Suprapubic skin (tissue), 4 donors: ENCODE data around the gene ISG20L2. TPM values are rescaled to one million over a fixed set of nuclear protein-coding genes. Genes with fewer than 3 reads are reported as not detected.

Experiments
- DNase-seq, 2 donors: peaks; one replicate each; pipeline ENCODE4 v3.0.0-alpha.2; 2019; ENCODE audit warnings: low spot score in 2 of 2
- H3K27ac ChIP-seq: fragments of 200-600 bp; sonication (generic); one replicate; pipeline ENCODE4 v1.5.1; 2019
- H3K27me3 ChIP-seq: fragments of 200-600 bp; sonication (generic); one replicate; pipeline ENCODE4 v1.5.1; 2019
- H3K36me3 ChIP-seq: fragments of 200-600 bp; sonication (generic); one replicate; pipeline ENCODE4 v1.5.1; 2019
- H3K4me1 ChIP-seq: fragments of 200-600 bp; sonication (generic); one replicate; pipeline ENCODE4 v1.5.1; 2019
- H3K4me3 ChIP-seq: fragments of 200-600 bp; sonication (generic); one replicate; pipeline ENCODE4 v1.5.1; 2019; ENCODE audit warnings: mild to moderate bottlenecking
- H3K9me3 ChIP-seq: fragments of 200-600 bp; sonication (generic); one replicate; pipeline ENCODE4 v1.5.1; 2019
- CTCF ChIP-seq, 2 donors: fragments of 200-600 bp in 1 of 2; fragments of 450-650 bp in 1 of 2; sonication (generic) in 1 of 2; IDR thresholded peaks; one replicate each; pipeline ENCODE4 v1.5.1; 2016 to 2019; ENCODE audit warnings: antibody characterized with exemption in 2 of 2, mild to moderate bottlenecking in 1 of 2, moderate library complexity in 1 of 2
- EP300 ChIP-seq: sonication (generic); formaldehyde crosslinking; IDR thresholded peaks from one replicate; pipeline ENCODE4 v1.6.1; 2017; ENCODE audit warnings: antibody characterized with exemption
- POLR2A ChIP-seq, 2 donors: fragments of 450-650 bp; IDR thresholded peaks; one replicate each; pipeline ENCODE4 v1.6.1; 2017; ENCODE audit warnings: antibody characterized with exemption in 2 of 2, mild to moderate bottlenecking in 2 of 2, moderate library complexity in 2 of 2
- POLR2AphosphoS5 ChIP-seq, 3 donors: sonication (generic); formaldehyde crosslinking; IDR thresholded peaks; one replicate each; pipeline ENCODE4 v1.6.1; 2017; ENCODE audit warnings: antibody characterized with exemption in 3 of 3
- WGBS: methylation state at CpG from one replicate; pipeline ENCODE4 v1.1.5; 2018; 5-methylcytosine and 5-hydroxymethylcytosine counted together
- total RNA-seq, 4 donors: library from RNA; depleted of rRNA; stranded (reverse); fragments of >200 nt; gene quantifications; one replicate each; pipeline ENCODE4 v1.1.0, GENCODE V29; 2016

ISG20L2 gene
- total RNA-seq, 4 donors from 2014 or later = 33.8 to 59.6 (median 38.9) TPM

GRCh38 chr1:156712626-156713025, 15.9 kb downstream of the ISG20L2 start:
- no peak for DNase-seq
- no peaks in the 10 kb centered on the region for H3K36me3 ChIP-seq
- no peaks in the 10 kb centered on the region for H3K9me3 ChIP-seq
- TF ChIP-seq CTCF (IDR thresholded peaks at IDR 0.05) = no peak
- no peak for TF ChIP-seq POLR2AphosphoS5 (IDR thresholded peaks at IDR 0.05)
- TF ChIP-seq POLR2A (IDR thresholded peaks at IDR 0.05) = no peak
- no peak for TF ChIP-seq EP300
- H3K4me1 ChIP-seq = peaks cover 59% of the 10 kb centered on the region
- H3K27me3 ChIP-seq = no peaks in the 10 kb centered on the region
- 19% methylated on average over 3 of the region's 3 CpGs for WGBS
- no peak overlapping the region for H3K4me3 ChIP-seq
- peak overlapping the region; percentile 56 for H3K27ac ChIP-seq

GRCh38 chr1:156711011-156711817, 17.4 kb downstream of the ISG20L2 start:
- H3K27ac ChIP-seq = peak overlapping the region; percentile 30
- 72% methylated on average over 8 of the region's 9 CpGs for WGBS

GRCh38 chr1:156709757-156710489, 18.6 kb downstream of the ISG20L2 start:
- H3K4me3 ChIP-seq = no peak overlapping the region
- TF ChIP-seq POLR2A (IDR thresholded peaks at IDR 0.05) (no peak), CTCF (IDR thresholded peaks at IDR 0.05) (no peak), EP300 (no peak), POLR2AphosphoS5 (IDR thresholded peaks at IDR 0.05) (peak in 1 of 3 donors; percentile 44)
- no peaks in the 10 kb centered on the region for H3K36me3 ChIP-seq
- peak overlapping the region; percentile 73 for H3K27ac ChIP-seq
- H3K9me3 ChIP-seq = no peaks in the 10 kb centered on the region
- WGBS = 16% methylated on average over 11 of the region's 11 CpGs
- H3K4me1 ChIP-seq = peaks cover 83% of the 10 kb centered on the region
- H3K27me3 ChIP-seq = no peaks in the 10 kb centered on the region
- peak; percentile 83 to 88 for DNase-seq

More at GRCh38 chr1:156711011-156711817, 17.4 kb downstream of the ISG20L2 start:
- DNase-seq = no peak
- no peak for TF ChIP-seq POLR2AphosphoS5 (IDR thresholded peaks at IDR 0.05)
- TF ChIP-seq EP300 = no peak
- TF ChIP-seq CTCF (IDR thresholded peaks at IDR 0.05) = no peak
- TF ChIP-seq POLR2A (IDR thresholded peaks at IDR 0.05) = no peak
- H3K27me3 ChIP-seq = no peaks in the 10 kb centered on the region
- H3K4me1 ChIP-seq = peaks cover 70% of the 10 kb centered on the region
- no peaks in the 10 kb centered on the region for H3K36me3 ChIP-seq
- no peaks in the 10 kb centered on the region for H3K9me3 ChIP-seq
- H3K4me3 ChIP-seq = no peak overlapping the region

- Histone ChIP-seq H3K27me3 (peaks cover 3% of the 10 kb centered on the region), H3K4me1 (peaks cover 92% of the 10 kb centered on the region), H3K9me3 (no peaks in the 10 kb centered on the region), H3K4me3 (no peak overlapping the region), H3K27ac (peak overlapping the region; percentile 73), H3K36me3 (no peaks in the 10 kb centered on the region)
- 57% methylated on average over 4 of the region's 4 CpGs for WGBS
- TF ChIP-seq CTCF (IDR thresholded peaks at IDR 0.05) (no peak), EP300 (no peak), POLR2AphosphoS5 (IDR thresholded peaks at IDR 0.05) (no peak), POLR2A (IDR thresholded peaks at IDR 0.05) (no peak)
- DNase-seq = no peak
These were observed 19.5 kb downstream of the ISG20L2 start for GRCh38 chr1:156709031-156709430.

- Histone ChIP-seq H3K27ac (peak overlapping the region; percentile 73), H3K4me1 (peaks cover 99% of the 10 kb centered on the region)
These were observed 20.3 kb downstream of the ISG20L2 start for GRCh38 chr1:156708218-156708661.

More at GRCh38 chr1:156708218-156708661, 20.3 kb downstream of the ISG20L2 start:
- H3K27me3 ChIP-seq = peaks cover 3% of the 10 kb centered on the region
- no peak for DNase-seq
- TF ChIP-seq EP300 (no peak), POLR2A (IDR thresholded peaks at IDR 0.05) (no peak), POLR2AphosphoS5 (IDR thresholded peaks at IDR 0.05) (no peak), CTCF (IDR thresholded peaks at IDR 0.05) (no peak)
- H3K36me3 ChIP-seq = no peaks in the 10 kb centered on the region
- H3K9me3 ChIP-seq = no peaks in the 10 kb centered on the region
- WGBS = 43% methylated on average over 4 of the region's 4 CpGs
- no peak overlapping the region for H3K4me3 ChIP-seq
